Mesothelial cell of epicardium (in vitro differentiated cells): ENCODE data around the gene HEPACAM. TPM values are rescaled to one million over a fixed set of nuclear protein-coding genes. Genes with fewer than 3 reads are reported as not detected.

ENCODE experiments used
- DNase-seq, 2 experiments: peaks; one replicate each; pipeline ENCODE4 v3.0.0; 2021; ENCODE audit warnings: low spot score in 2 of 2; ENCODE audit not compliant: unreplicated experiment in 2 of 2
- H3K27ac Mint-ChIP-seq: 2 replicates; pipeline ENCODE4 v1.8.0; 2021; ENCODE audit warnings: mixed read lengths
- H3K27me3 Mint-ChIP-seq: 2 replicates; pipeline ENCODE4 v1.8.0; 2021; ENCODE audit warnings: low read depth, mixed read lengths
- H3K36me3 Mint-ChIP-seq: 2 replicates; pipeline ENCODE4 v1.8.0; 2021; ENCODE audit warnings: mixed read lengths
- H3K4me1 Mint-ChIP-seq: 2 replicates; pipeline ENCODE4 v1.8.0; 2021; ENCODE audit warnings: mixed read lengths
- H3K4me3 Mint-ChIP-seq: 2 replicates; pipeline ENCODE4 v1.8.0; 2021; ENCODE audit warnings: mild to moderate bottlenecking, moderate library complexity, mixed read lengths
- H3K9me3 Mint-ChIP-seq: 2 replicates; pipeline ENCODE4 v1.8.0; 2021; ENCODE audit warnings: mixed read lengths
- total RNA-seq: library from RNA; stranded (reverse); gene quantifications from 3 replicates; pipeline ENCODE4 v1.2.1, GENCODE V29; 2021
- TF ChIP-seq, protein P1 (sequence below): fragments of 200-600 bp; sonication (generic); IDR thresholded peaks from one replicate; pipeline ENCODE4 v1.5.0; 2021; ENCODE audit warnings: antibody characterized with exemption; ENCODE audit not compliant: unreplicated experiment

HEPACAM gene
- total RNA-seq, 1 donor from 2014 or later: not detected

DNA sequence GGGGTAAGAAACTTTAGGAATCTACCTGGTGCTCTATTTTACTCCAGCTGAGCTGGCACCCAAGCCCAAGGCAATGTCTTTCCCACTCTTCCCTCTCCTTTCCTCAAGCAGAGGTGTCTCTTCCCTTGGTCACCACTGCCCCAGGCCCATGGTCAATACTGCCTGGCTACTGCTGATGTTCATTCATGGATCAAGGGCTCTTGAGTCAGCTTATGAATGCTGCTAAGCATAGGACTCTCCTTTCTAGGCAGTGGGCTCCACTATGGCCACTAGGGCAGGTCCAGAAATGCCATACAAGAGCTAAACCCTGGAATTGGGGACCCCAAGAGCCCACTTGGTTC, 19.5 kb downstream of the HEPACAM start:
- no peak overlapping the region for H3K27ac Mint-ChIP-seq
- H3K4me3 Mint-ChIP-seq: no peak overlapping the region
- no peak for DNase-seq
- peaks cover 49% of the 10 kb centered on the region for H3K27me3 Mint-ChIP-seq
- TF ChIP-seq, protein P1, sequence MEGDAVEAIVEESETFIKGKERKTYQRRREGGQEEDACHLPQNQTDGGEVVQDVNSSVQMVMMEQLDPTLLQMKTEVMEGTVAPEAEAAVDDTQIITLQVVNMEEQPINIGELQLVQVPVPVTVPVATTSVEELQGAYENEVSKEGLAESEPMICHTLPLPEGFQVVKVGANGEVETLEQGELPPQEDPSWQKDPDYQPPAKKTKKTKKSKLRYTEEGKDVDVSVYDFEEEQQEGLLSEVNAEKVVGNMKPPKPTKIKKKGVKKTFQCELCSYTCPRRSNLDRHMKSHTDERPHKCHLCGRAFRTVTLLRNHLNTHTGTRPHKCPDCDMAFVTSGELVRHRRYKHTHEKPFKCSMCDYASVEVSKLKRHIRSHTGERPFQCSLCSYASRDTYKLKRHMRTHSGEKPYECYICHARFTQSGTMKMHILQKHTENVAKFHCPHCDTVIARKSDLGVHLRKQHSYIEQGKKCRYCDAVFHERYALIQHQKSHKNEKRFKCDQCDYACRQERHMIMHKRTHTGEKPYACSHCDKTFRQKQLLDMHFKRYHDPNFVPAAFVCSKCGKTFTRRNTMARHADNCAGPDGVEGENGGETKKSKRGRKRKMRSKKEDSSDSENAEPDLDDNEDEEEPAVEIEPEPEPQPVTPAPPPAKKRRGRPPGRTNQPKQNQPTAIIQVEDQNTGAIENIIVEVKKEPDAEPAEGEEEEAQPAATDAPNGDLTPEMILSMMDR: no peak
- H3K4me1 Mint-ChIP-seq: no peaks in the 10 kb centered on the region
- peaks cover 26% of the 10 kb centered on the region for H3K9me3 Mint-ChIP-seq
- no peaks in the 10 kb centered on the region for H3K36me3 Mint-ChIP-seq

DNA sequence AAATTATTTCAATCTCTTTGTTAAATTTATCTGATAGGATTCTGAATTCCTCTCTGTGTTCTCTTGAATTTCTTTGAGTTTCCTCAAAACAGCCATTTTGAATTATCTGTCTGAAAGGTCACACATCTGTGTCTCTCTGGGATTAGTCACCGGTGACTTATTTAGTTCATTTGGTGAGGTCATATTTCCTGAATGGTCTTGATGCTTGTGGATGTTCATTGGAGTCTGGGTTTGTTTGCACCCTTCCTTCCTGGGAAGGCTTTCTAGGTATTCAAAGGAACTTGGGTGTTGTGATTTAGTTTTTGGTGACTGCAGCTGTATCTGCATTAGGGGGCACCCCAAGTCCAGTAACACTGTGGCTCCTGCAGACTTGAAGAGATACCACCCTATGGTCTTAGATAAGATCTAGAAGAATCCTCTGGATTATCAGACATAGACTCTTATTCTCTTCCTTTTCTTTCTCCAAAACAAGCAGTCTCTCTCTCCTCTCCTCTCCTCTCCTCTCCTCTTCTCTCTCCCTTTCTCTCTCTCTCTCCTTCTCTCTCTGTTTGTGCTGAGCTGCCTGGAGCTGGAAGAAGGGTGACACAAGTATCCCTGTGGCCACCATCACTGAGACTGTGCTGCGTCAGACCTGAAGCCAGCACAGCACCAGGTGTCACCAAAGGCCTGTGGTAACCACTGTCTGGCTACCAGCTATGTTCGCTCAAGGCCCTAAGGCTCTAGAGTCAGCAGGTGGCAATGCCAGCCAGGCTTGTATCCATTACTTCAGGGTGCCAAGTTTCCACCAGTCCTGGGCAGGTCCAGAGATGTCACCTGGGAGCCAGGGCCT, 20.1 kb downstream of the HEPACAM start:
- TF ChIP-seq, protein P1: no peak
- DNase-seq: no peak

DNA sequence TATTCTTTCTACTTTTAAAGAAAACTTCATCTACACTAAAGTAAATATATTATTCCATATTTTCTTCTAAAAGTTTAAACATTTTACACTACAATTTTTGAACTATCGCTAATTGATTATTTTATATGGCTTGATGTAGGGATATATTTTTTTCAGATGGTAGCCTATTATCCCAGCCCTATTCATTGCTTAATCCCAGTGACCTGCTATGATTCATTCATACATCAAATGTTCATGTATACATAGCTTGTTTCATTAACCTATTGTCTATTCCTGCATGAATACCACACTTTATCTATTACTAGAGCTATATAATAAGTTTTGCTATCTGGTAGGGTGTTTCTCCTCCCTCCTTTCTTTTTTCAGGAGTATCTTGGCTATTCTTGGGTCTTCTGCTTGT, 33.2 kb downstream of the HEPACAM start:
- Mint-ChIP-seq H3K27me3 (peaks cover 62% of the 10 kb centered on the region), H3K36me3 (no peaks in the 10 kb centered on the region)
- DNase-seq: no peak

More for the DNA sequence above, 20.1 kb downstream of the HEPACAM start:
- H3K27me3 Mint-ChIP-seq: peaks cover 48% of the 10 kb centered on the region
- no peaks in the 10 kb centered on the region for H3K4me1 Mint-ChIP-seq
- H3K36me3 Mint-ChIP-seq: no peaks in the 10 kb centered on the region
- H3K27ac Mint-ChIP-seq: no peak overlapping the region
- no peak overlapping the region for H3K4me3 Mint-ChIP-seq
- peaks cover 26% of the 10 kb centered on the region for H3K9me3 Mint-ChIP-seq

DNA sequence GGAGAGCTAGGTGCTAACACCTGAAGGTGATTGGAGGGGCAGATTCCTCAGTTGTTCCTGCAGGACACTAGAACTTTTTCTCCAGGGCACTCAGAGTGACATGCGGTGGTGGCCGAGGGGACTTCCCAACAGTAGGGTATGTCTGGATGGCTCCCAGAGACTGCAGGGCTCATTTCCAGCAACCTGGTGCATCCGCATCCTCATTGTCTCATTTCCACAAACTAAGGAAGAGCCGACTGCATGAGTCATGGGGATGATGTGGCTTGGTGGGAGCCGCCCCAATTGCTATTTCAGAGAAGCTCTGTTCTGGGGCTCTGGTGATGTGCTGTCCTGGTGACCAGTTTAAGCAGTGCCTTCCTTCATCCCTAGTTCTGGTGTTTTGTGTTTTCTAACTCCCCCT, 35.4 kb downstream of the HEPACAM start:
- H3K27ac Mint-ChIP-seq: no peak overlapping the region
- DNase-seq: no peak
- H3K4me3 Mint-ChIP-seq: no peak overlapping the region
- TF ChIP-seq, protein P1: no peak
- H3K36me3 Mint-ChIP-seq: no peaks in the 10 kb centered on the region
- peaks cover 7% of the 10 kb centered on the region for H3K4me1 Mint-ChIP-seq
- peaks cover 1% of the 10 kb centered on the region for H3K9me3 Mint-ChIP-seq
- H3K27me3 Mint-ChIP-seq: peaks cover 51% of the 10 kb centered on the region

More for the DNA sequence above, 33.2 kb downstream of the HEPACAM start:
- Mint-ChIP-seq H3K4me3 (no peak overlapping the region), H3K27ac (no peak overlapping the region), H3K4me1 (peaks cover 7% of the 10 kb centered on the region), H3K9me3 (peaks cover 9% of the 10 kb centered on the region)
- TF ChIP-seq, protein P1: no peak

DNA sequence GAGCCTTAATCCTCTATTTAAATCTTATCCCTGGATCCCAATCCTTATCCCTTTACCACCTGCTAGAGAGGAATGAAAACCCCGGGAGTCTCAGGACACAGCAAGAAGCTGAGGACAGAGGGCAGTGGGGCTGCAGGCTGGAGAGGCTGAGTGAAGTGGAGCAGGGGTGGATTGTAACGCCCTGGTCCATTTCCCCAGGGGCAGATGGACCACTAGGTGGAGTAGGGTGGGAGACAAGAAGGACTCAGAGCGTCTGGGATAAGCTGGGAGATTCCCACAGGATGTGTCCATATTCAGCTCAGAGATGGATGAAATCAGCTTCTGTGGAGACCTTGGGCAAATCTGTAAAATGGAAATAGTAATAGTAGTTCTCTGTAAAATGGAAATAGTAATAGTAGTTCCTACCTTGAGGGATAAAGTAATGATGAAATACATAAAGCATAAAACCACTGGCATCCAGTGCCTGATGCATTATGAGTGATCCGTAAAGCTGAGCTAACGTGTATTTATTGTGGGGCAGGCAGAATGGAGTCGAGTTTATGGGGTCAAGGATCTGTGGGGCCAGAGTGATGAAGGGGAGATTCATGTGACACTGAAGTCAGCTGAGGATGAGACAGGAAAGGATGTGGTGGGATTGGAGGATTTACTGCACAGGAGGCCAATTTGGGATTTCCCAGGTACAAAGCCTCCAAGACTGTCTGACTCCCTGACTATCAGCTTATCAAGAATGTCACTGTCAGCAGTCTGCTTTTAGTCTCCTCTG, 36.3 kb downstream of the HEPACAM start:
- DNase-seq: no peak
- peaks cover 47% of the 10 kb centered on the region for H3K27me3 Mint-ChIP-seq
- H3K4me3 Mint-ChIP-seq: no peak overlapping the region
- TF ChIP-seq, protein P1: no peak
- H3K9me3 Mint-ChIP-seq: no peaks in the 10 kb centered on the region
- H3K36me3 Mint-ChIP-seq: no peaks in the 10 kb centered on the region
- peaks cover 7% of the 10 kb centered on the region for H3K4me1 Mint-ChIP-seq
- H3K27ac Mint-ChIP-seq: no peak overlapping the region
